PFSK-1 (cell line): ENCODE measurements around the gene KRTAP12-3.

Experiments used
- POLR2AphosphoS5 ChIP-seq: IDR thresholded peaks from 2 replicates; pipeline ENCODE4 v1.6.1; 2012; ENCODE audit warnings: low read depth, mild to moderate bottlenecking, control low read depth, low read length, moderate library complexity
- TAF1 ChIP-seq: IDR thresholded peaks from 2 replicates; pipeline ENCODE4 v1.6.1; 2012; ENCODE audit warnings: low read length, control low read depth, borderline replicate concordance; ENCODE audit not compliant: insufficient read depth

DNA sequence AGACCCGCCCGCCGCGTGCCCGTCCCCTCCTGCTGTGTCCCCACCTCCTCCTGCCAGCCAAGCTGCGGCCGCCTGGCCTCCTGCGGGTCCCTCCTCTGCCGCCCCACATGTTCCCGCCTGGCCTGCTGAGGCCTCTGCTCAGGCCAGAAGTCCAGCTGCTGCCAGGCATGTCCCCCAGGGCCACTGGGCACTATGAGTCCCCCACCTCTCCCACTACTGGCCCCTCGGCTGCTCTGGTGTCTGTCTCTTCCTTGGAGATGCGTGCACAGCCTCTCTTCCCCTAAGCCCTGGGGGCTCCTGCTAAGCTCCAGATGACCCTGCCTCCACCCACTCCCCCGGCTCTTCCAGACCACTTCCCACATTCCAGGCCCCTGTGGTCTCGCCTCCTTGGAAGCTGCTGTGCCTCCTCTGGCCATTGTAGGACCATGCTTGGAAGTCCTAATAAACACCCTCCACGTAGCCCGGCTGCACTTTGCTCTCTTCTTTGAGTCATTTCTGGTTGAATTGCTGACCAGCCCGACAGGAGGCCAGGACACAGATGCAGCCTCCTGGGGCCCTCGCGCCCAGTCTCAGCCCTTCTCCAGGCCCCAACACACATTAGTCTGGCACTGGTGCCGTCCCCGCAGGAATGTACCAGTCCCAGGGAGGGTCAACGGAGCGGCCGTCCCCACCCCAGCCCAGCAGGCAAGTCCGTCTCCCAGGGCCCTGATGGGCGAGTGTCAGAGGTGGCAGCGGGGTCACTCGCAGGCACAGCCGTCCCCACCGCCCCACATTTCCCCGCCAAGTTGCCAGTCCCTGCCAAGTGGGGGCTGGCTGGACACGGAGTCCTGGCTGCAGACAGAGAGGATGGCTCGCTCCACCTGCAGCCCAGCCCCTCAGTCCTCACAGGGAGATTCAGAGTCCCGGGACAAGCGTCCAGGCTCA is 40.3 kb downstream of the KRTAP12-3 start:
- TF ChIP-seq POLR2AphosphoS5 (no peak), TAF1 (no peak)
